SKM-1 treated with dmso at 0.1 percent for 144 hours (cell line): Measurements from ENCODE around the gene PMF1.

Experiments used
- DNase-seq: peaks from one replicate; lab custom pipeline; 2025; ENCODE audit not compliant: unreplicated experiment; lab: John Stamatoyannopoulos, UW

The PMF1 gene

DNA sequence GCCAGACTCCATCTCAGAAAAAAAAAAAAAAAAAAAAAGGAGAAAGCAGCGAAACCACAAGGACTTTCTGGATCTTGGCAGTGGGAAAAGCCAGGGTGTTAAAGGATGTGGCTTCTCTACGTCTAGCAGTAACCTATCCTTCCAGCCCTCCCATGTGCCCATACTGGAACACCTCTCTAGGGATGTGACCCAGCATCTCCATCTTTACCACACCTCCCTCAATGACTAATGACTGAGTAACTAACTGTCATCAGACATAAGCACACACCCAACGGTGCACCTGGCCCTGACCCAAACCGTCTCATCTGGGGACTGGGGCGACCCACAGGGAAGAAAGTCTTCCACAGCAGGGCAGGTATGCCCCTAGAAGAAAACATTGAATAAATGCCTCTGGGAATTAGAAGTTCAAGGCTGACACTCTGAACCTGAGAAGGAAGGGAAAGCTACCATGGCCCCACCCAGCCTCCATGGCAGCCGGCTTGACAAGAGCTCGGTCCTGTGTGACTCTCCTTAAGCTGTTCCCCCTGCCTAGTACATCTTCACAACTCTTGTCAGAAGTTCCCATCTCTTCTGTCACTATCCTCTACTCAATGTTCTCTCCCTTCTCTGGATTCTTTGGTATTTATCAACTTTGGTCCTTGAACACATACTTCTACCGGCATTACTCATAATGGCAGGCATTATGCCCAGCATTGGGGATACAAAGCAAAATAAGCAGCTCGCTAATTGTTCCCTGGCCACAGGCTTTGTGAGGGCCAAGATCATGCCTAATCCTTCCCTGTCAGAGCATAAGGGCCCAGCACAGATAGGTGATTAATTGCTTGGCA, 49.9 kb downstream of the PMF1 start:
- DNase-seq: no peak

DNA sequence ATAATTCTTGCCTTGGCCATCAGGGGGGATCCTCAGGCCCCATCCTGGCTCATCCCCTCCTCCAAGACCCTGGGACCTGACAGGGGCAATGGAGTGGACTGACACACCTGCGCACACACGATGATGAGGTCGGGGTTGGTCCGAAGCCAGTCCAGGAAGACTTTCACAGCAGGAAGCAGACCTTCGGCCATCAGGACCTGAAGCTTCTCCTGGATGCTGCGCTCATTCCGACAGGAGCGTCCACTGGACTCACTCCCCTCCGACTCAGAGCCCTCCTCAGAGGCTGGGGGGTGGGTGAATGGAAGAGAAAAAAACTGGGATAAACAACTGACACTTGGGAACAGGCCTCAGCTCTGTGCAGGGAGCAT, 50.5 kb downstream of the PMF1 start:
- no peak for DNase-seq

DNA sequence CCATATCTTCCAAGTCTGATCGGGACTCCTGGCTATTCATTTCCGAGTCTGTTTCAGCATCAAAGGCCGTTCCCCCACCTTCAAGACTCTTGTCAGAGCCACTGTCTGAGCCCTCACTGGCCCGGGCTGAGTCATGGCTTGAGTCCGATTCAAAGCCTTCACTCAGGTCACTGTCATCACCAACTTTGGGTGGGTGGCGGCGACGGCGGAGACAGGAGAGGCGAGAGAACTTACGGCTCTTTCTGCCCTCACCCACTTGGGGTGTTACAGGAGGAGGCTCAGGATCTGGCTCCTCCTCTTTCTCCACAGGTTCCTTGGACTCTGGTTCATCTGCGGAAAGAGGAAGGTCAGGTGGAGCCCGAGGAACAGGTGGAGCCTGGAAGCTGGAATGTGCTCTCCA, 53.2 kb downstream of the PMF1 start:
- DNase-seq: no peak

DNA sequence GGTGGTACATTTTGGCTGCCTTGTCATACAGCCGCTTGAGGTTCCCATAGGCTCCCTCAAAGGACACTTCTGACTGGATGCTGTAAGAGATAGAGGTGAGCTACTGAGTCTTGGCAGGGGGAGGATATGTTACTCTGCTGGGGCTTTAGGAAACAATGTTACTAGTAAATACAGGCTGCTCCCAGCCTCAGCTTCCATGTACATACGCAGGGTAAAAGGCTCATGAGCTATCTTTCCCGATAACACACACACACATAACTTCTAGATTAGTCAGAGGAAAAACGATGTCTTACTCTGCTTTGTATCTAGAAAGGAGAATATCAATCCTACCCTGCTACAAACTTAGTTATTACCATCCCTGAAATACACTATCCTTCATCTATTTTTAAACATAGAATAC, 55.5 kb downstream of the PMF1 start:
- no peak for DNase-seq

DNA sequence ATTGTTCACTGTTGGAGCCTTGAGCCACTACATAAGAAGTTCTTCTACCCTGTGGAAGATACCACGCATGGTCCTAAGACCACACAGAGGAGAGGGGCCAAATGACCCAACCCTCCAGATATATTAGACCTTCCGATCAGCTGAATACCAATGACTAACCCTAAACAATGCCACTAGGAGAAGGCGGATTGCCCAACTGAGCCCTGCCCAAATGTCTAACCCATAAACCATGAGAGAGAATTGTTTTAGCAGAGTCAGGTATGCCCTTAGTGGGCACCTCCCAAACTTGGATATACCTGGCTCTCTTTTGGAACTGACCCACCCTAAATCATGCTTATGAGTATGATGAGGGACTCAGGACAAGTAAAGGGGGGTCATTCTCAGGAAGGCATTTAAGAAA, 57.5 kb downstream of the PMF1 start:
- DNase-seq: no peak

DNA sequence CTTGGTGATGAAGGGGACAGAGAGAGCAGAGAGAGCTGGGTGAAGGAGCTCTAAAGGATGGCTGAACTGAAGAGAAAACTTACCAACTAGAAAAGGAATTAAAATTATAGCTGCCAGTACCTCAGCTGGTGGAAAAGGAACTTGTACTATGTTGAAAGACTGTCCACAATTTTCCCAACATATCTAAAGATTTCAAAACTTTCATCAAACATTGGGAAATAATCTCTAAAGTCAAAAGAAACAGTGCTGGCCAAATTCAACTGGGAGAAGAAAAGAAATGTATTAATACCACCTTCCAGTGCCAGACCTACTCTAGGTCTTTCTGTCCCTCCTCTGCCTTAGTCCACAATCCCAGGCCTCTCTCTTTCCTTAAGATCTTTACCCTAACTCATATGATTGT, 63.7 kb downstream of the PMF1 start:
- DNase-seq: peak; percentile 92

DNA sequence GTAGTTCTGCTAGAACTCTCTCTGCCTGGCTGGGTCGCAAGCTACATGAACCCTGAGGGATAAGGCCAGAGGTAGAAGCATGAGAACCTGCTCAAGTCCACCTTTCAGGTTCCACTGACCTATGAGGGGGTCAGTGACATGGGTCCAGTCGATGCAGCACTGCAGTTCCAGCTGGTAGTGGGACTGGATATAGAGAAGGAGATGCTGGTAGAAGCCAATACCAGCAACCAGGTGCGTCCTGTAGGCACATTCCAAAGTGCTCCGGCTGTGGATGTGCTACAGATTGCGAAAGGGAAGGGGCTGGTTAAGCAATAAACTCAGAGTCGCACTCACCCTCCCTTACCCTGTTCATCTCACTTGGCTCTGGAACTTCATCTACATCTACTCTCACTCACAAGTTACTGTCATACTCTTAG, 64.2 kb downstream of the PMF1 start:
- peak; percentile 81 for DNase-seq

DNA sequence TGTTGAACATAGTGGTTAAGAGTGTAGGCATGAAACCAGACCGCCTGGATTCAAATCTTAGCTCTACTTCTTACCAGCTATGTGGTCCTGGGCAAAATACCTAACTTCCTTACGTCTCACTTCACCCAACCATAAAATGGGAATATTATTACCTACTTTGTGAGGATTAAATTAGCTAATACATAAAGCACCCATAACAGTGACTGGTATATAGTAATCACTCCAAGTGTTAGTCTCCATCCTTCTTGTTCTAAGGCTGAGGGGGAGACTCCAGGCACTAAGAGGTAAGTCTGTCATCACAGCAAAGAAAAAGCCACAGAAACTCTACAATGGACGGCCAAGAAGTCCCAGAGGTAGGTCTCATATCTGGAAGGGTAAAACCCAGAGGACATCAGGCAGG, 67.0 kb downstream of the PMF1 start:
- no peak for DNase-seq

DNA sequence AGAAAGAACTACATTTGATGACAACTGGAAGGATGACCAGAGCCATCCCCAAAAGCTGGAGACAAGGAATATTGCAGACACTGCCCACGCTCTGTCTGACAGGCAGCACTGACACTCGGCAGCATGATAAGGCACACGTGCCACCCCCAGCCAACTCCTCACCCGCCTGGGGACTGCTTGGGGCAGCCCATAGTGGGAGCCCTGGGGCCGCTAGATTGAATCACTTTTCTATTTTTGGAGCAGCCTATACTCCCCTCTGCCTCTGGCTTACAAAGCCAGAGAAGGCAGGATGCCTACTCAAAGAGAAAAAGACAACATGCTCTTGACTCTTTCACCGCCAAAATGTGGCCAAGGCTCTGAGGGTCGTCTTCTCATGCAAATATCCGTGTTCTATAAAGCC, 68.5 kb downstream of the PMF1 start:
- DNase-seq: peak; percentile 48

DNA sequence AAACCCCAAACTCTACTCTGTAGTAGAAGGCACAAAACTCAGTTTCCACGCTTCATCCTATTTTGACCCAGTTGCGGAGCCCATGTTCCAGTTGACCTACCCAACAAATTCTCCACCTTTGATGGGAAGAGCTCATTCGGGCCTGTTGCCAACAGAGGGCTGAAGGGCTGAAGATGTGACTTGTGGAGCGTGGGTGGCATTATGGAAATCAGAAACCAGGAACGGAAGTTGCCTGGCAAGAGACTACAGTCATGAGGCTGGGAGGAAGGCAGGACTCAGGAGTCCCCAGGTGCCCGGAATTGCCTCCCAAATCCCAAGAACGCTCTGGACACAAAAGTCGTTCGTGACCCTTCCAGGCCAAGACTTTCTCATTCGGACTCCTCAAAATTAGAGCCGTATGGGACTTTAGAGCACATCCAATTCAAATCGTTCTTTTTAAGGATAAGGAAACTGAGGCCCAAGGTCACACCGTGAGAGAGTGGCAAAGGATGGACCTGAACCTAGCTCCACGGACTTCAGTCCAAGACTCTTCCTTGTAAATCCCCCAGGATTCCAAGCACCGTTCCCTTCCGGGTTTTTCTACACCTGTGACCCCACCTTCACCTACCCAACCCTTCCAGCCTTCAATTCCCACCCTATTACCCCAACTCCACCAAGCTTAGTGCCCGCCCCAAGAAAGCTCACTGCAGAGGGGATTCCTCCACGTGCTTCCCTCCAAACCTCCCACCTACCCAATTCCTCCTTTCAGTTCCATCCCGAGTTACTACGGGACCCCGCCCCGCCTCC, 69.1 kb downstream of the PMF1 start:
- no peak for DNase-seq

DNA sequence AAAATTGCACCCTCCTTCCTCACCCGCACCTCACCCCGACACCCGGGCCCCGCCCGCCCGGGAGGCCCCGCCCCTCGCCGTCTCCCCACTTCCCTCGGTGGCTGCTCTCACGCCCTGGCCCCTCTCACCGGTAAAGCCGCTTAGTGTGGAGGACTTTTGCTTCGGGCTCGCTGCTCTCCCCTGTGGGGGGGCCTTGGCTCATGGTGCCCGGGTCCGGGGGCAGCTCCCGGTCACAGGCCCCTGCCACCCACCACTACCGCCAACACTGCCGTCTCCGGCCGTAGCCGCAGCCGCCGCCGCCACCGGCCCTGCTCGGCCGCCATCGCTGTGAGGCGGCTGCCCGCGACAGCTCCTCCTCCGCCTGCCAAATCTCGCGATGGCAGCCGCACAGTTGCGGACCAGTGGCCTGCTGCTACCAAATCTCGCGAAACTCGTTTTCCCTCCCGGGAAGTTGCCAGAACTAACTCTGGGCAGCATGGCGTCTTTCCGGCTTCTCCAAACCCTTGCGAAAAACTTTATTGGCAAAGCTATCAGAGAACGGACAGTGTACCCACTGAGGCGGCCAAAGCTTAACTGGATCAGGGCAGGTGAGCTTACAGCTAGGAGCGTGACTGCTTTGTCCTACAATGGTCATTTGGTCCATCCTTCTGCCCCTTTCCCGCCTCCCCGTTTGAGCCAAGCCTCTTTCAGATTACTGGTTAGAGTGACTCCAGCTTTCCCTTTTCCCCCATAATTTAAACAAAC, 69.8 kb downstream of the PMF1 start, which contains the start of gene SMG5:
TSS of gene SMG5 (minus strand) at position 347 of the 744 bp plus-strand sequence. CDS start at position 202, 145 bp downstream.
- peak; percentile 99 for DNase-seq

DNA sequence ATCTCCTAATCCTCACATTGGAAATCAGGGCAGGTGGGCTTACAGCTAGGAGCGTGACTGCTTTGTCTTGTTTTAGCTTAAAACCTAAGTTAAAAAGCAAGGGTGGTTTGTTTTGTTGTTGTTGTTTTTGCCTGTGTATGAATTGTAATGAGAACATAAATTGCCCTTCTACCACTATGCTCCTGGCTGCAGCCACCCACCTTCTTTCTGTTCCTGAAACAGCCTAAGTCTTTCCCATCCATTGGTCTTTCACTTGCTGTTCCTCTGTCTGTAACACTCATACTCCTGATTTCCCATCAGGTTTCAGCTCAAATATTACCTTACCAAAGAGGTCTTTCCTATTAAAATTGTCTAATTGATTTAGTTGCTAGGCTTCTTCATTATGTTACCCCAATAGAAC, 70.7 kb downstream of the PMF1 start:
- DNase-seq: no peak

DNA sequence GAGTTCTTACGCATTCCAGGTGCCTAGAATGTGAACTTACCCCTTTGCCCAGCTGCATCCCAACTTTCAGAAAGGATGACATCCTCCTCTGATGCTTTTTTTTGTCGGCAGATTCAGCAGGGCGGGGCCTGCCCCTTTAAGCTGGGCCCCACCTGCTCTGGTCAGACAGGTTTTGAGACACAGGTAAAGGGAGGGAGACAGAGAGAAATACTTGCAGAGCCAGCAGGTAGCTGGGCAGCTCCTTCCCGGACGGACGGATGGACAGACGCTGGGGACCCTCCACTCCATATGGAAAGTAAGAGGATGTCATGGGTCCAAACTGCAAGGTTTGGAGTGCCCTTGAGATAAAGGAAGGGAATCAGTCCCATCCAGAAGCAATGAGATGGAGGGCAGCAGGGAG, 71.3 kb downstream of the PMF1 start, which contains the start of gene TMEM79:
TSS of gene TMEM79 (plus strand) at position 214 of the 400 bp plus-strand sequence. CDS start 902 bp downstream, outside the sequence.
- DNase-seq: no peak

DNA sequence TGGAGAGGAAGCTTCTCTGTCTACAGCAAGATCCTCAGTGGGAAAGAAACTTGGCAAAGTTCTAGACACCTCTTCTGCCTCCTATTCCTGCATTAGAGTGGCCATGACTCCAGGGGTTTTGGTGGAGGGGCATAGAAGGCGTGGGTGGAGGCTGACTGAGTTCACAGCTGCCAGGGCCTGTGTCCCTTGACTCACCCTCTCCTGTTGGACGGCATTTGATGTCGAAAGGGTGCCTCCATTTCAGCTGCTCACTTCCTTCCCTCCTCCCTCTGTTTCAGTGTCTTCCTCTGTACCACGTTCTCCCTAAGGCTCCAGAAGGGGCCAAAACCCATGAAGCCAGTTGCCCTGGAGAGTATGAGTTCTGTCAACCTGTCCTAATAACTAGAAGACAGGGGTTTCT, 72.0 kb downstream of the PMF1 start:
- DNase-seq: no peak

DNA sequence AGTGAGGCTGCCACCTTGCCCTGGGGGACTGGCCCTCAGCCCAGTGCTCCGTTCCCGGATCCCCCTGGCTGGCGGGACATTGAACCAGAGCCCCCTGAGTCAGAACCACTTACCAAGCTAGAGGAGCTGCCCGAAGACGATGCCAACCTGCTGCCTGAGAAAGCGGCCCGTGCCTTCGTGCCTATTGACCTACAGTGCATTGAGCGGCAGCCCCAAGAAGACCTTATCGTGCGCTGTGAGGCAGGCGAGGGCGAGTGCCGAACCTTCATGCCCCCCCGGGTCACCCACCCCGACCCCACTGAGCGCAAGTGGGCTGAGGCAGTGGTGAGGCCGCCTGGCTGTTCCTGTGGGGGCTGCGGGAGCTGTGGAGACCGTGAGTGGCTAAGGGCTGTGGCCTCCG, 72.6 kb downstream of the PMF1 start:
- DNase-seq: no peak

DNA sequence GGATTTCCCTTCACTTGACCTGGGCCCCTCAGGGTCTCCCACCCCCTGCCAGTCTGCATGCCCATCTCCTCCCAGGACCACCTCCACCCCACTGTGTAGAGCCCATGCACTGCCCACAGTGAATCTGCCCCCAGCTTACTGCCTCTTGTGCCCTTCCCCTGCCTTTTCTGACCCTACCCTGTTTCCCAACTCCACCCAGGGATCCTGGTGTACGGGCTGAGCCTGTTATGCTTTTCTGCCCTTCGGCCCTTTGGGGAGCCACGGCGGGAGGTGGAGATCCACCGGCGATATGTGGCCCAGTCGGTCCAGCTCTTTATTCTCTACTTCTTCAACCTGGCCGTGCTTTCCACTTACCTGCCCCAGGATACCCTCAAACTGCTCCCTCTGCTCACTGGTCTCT, 73.3 kb downstream of the PMF1 start:
- DNase-seq: no peak
